ENCODE data around the gene GOLGA6A. TPM values are rescaled to one million over a fixed set of nuclear protein-coding genes. Genes with fewer than 3 reads are reported as not detected.
"Not testable (repeated sequence)": the region's sequence is repeated elsewhere in the genome, so short reads cannot be mapped to it uniquely, and the experiment has no call there.

Gene GOLGA6A, protein sequence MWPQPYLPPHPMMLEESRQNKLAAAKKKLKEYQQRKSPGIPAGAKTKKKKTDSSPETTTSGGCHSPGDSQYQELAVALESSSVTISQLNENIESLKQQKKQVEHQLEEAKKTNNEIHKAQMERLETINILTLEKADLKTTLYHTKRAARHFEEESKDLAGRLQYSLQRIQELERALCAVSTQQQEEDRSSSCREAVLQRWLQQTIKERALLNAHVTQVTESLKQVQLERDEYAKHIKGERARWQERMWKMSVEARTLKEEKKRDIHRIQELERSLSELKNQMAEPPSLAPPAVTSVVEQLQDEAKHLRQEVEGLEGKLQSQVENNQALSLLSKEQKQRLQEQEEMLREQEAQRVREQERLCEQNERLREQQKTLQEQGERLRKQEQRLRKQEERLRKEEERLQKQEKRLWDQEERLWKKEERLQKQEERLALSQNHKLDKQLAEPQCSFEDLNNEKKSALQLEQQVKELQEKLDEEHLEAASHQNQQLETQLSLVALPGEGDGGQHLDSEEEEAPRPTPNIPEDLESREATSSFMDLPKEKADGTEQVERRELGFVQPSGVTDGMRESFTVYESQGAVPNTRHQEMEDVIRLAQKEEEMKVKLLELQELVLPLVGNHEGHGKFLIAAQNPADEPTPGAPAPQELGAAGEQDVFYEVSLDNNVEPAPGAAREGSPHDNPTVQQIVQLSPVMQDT
- not detected for total RNA-seq
- long read RNA-seq, result 0 reads

DNA sequence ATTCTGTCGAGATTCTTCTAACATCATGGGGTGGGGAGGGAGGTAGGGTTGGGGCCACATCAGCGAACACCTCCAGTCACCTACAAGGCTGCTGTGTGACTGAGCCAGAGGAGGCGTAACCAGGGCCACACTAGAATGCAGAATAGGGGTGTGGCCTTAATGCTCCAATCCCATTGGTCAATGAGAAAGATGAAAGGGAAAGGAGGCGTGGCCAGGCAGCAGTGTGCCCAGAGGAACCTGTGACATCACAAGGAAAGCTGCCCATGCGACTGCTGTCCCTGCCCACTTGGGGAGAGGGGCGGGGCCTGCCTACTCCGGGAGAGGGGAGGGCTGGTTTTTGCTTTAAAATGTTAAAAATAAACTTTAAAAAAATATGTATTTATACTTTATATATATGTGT, at the start of gene GOLGA6A:
TSS of gene GOLGA6A (minus strand) at position 101 of the 400 bp plus-strand sequence. CDS start at position 60, 41 bp downstream.
- intact Hi-C loops (cut with DNase I); ATAC-seq; DNase-seq (ENCODE audit: missing footprints): not testable (repeated sequence)

DNA sequence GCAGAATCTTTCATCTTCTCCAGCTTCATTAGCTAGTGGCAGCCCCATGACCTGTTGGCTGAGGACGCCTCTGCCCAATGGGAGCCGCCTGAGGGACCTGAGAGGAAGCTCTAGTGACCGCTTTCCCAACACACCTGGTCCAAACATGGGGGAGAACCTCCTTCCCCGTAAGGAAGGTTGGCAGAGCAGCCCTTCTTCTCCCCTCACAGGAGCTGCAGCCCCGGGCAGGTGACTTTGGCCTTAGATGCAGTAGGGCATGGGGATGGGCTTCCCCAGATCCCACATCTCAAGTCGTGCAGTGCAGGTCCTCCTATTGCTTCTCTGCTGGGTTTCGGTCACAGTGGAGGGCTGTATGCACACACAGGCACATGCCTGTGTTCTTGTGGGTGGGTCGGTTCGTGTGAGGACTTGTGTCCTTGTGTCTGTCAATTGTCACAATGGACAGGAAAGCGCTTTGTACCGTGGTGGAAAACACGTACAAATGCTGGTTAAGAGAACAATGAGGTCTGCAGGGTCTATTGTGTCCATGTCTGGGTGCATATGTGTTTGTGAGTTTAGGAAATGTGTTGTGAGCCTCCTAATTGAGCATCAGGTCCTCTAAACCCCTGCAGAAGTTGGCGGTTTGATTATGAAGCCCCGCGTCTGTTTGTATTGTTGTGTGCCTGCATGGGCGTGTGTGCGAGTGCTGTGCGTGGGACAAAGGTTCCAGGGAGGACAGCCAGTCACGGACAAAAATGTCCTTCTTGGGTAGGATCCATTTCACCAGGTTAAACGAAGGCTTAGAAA, 49.5 kb upstream of the GOLGA6A start:
- intact Hi-C loops (cut with DNase I), result loop anchor here (10.0 kb wide), 1 partner anchor 157 kb away; no protein-coding TSS in a partner anchor
- DNase-seq (ENCODE audit: missing footprints) (no peak), ATAC-seq (no peak)

DNA sequence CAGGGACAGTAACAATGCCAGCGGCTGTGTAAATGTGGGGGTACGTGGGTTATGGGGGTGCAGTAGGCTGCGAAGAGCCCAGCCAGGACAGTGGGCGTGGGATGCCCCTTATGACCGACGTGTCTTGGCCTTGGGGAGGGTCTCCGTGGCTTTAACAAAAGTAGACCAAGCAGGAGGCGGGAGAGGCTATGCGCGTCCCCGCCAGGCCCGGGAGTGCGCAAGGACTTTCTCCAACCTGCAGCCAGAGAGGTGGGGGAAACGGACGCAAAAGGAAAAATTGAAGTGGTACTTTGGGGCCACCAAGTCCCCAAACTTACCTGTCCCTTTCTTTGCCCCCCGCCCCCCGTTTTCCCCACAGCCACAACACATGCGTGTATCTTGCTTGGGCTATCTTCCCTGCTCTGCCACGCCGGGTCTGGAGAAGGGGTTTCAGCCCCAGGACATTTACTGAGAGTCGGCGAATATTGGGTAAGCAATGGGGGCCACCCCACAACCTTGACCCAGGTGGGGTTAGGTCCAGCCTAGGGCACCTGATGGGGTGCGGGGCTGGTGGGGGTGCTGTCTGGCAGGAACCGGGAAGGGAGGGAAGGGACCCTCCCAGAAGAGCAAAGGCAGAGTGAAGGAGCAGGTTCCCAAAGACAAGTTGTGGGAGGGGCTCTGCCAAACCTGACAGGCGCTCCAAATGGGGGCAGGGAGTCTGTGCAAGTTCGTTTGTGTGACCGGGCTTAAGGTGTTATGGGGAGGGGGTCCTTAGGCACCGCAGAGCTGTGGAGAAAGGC, 48.7 kb upstream of the GOLGA6A start:
- ATAC-seq (no peak), DNase-seq (ENCODE audit: missing footprints) (no peak)
- intact Hi-C loops (cut with DNase I), result loop anchor here (10.0 kb wide), 1 partner anchor 156 kb away; no protein-coding TSS in a partner anchor

DNA sequence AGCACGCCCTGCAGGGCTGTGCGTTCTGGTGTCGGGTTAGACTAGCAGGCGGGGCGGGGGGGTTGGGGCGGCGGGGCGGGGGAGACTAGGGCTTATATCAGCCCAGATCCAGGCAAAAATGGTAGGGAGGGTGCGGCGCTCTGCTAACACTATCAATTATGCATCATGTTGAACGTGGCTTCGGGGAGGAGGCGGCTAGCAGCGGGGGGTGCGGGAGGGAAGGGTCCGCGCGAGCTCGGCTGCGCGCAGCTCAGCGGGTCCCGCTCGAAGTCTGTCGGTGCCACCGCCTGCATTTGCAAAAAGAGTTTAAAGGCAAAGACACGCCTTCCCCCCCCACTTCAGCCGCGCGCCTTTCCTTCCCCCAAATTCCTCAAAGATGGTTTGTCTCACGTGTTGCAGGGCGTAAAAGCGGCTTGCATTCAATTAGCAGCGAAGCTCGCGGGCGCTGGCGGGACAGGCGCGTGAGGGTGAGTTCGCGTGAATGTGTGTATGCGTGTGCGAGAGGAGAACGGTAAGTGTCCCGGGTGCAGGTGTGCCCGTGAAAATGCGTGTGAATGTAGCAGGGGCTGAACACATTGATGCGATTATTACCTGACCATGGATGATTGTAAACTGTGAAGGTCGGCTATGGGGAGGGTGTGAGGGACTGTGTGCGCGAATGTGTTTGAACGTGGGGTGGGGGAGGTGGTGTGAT, 48.0 kb upstream of the GOLGA6A start, which contains the start of gene ISLR2:
TSS of gene ISLR2 (plus strand) at position 432 of the 694 bp plus-strand sequence. CDS start 2,169 bp downstream, outside the sequence.
- no peak for ATAC-seq
- DNase-seq (ENCODE audit: missing footprints), result no peak
- intact Hi-C loops (cut with DNase I), result loop anchor here (10.0 kb wide), 1 partner anchor 156 kb away; no protein-coding TSS in a partner anchor

DNA sequence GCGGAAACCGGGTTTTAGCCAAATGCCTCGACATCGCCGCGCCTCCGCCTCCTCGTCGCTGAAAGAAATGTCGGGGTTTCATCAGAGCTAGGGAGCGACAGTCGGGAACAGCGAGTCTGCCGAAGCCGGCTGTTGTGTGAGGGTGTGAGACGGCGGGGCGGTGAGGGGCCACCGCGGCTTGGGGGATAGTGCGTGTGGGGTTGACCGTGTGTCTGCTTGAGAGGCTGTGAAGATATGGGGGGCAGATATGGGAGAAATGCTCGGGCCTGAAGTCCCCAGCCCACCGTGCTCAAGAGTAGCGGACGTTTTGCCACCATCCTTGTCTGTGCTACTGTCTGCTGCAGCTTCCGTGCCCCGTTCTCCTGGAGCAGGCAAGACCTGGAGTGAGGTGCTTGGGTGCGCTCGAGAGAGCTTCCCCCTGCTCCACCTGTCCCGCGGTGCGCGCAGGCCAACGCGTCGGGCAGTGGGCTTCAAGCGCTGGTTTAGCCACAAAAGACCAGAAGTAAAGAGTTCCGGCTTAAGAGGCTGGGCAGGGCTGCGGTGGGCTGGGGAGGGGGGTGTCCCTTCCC, 47.3 kb upstream of the GOLGA6A start:
- DNase-seq (ENCODE audit: missing footprints) (no peak), ATAC-seq (no peak)
- intact Hi-C loops (cut with DNase I), result loop anchor here (10.0 kb wide), 1 partner anchor 155 kb away; no protein-coding TSS in a partner anchor

DNA sequence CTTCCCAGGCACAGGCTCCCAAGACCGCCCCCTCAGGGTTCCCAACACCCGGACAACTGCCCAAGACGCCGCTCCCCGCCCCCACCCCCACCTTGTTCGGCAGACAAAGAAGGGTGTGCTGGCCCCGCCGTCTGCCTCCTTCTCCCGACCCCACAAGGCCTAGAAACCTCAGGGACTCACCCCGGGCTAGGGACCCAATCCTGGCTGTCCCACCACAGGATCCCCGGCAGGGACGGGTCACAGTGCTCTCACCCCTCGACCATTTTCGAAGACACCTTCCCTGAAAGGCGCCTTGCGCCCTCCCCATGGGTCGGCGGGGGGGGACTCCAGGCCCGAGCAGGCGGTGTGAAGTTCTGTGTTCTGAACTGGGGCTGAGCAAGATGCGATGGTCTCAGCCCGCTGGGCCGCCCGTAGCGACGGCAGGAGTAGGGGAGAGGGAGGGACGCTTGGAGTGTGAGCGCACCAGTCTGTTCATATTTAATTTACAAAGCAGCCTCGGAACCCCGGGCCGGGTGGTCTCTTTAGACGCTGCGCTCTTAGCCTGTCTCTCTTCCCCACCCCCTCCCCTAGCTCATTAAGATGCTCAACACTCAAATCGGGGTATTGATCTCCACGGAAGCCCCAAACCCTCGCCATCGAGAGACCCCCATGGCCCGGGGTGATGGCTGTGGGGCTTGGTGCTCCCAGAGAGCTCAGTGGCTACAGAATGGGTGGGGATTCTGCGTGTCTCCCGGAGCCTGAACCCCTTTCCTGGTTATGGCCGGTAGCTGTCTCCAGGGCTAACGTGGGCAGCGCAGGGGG, 46.6 kb upstream of the GOLGA6A start:
- intact Hi-C loops (cut with DNase I), result no loop called here
- no peak for ATAC-seq
- no peak for DNase-seq (ENCODE audit: missing footprints)

DNA sequence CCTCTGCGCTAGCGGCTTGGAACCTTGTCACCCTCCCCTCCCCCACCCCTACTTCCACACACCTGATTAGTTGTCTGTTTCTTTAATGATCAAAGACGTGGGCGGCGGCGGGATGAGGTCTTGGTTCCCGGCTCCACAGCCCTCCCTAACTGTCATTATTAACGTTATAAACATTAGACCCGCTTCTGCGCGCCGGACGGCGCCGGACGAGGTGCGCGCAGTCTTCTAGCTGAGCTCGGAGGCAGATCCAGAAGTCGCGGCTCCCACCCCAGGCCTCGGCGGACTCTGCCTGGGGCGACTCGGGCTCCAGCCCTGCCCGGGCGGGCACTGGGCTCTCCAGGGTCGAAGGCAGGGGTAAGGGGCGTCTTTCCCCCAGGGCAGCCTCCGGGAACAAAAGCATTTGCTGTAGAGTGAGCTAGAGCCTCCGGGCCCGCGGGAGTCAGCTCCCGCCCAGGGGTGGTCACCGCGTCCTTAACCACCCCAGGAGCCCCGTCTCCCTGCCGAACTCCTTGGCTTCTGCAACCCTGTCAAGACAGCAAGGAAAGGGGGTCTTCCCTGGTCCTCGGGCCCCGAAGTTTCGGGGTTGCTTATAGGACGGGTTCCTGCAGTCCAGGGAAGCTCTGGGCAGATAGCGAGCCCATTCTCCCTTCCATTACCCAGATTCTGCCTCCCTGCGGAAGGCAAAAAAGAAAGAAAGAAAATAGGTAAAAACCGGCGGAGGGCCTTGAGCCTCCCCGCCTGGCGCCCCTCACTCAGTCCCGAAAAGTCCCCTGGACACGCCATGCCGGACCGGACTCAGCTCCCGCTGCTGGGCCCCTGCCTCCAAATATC, 45.8 kb upstream of the GOLGA6A start:
- peak; percentile 27 for ATAC-seq
- intact Hi-C loops (cut with DNase I), result loop anchor here (1.0 kb wide), 2 partner anchors 175 to 194 kb away; no protein-coding TSS in a partner anchor
- no peak for DNase-seq (ENCODE audit: missing footprints)

DNA sequence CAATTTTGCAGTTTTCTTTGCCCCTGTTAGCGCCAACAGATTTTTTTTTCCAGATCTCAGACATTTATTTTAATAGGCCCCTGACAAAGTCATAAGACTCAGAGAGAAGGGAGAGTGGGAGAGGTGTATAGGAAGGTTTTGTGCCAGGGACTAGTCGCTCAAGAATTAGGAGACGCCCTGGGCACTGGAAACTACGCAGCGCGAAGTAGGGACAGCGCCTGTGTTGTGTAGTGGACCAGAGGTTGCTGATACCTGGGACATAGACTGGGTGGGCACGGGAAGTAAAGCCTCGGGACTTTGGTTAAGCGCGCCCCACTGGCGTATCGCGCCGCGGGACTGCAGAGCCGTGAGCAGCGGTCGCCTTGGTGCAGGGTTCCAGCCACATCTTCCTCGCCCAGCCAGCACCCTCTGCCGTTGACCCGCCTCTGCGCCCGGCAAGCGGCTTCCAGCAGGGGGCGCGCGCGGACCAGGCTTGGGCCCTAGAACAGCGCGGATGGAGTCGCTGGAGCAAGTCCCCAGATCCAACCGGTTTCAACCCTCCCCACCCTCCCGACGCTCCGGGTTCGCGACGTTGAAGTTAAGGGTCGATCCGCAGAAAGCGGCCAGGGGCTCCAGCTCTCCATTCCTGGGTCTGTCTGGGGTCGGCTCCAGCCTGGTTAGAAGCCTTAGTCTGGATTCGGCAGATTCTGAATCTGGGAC, 45.1 kb upstream of the GOLGA6A start:
- DNase-seq (ENCODE audit: missing footprints), result peak; percentile 93
- ATAC-seq, result peak; percentile 97
- intact Hi-C loops (cut with DNase I), result loop anchor here (1.0 kb wide), 2 partner anchors 176 to 195 kb away; no protein-coding TSS in a partner anchor

DNA sequence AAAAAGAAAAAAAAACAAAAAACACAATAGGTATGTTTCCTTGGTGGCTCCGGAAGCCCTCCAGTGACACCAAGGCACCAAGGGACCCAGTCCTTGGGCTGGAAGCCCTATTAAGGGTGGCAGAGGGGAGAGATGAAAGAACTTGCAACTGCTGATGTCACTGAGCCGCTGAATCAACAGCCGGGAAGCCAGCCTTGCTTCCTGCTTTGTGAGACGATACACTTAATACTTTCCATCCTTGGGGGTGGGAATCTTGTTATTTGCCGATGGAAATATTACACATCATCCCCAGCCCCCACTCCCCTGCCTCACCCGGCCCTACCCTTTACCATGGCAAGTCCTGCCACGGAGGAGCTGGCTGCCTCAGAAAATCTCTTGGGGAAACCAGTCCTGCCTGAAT, 42.4 kb upstream of the GOLGA6A start:
- DNase-seq (ENCODE audit: missing footprints) (no peak), ATAC-seq (no peak)
- intact Hi-C loops (cut with DNase I), result no loop called here

DNA sequence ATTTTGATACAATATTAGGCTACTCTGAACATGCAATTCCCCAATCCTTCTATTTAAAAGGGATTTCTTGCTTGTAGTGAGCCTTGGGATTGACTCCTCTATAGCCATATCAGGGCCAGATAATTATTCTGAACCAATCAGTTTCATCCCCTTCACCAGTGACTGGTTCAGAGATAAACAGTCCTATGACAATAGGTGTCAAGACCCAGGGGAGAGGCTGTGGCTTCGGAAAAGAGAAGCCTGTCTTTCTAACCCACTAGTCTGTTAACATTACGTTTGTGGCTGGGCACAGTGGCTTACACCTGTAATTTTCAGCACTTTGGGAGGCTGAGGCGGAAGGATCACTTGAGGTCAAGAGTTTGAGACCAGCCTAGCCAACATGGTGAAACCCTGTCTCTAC, 41.8 kb upstream of the GOLGA6A start:
- intact Hi-C loops (cut with DNase I), result no loop called here
- DNase-seq (ENCODE audit: missing footprints), result no peak
- ATAC-seq, result no peak

DNA sequence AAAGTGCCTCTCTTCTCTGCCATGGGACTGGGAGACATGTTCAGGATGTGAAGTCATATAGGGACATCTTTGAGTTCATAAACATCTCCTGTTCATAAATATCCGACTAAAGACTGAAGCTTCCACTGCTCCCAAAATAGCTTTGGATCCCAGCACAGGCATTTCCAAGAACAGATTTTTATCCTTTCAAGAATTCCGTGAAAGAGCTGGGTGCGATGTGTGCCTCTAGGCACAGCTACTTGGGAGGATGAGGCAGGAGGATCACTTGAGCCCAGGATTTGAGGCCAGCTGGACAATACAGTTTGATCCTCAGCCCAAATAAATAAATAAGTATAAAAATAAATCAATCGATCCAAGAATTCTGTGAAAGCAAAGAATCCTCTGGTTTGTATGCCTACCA, 41.3 kb upstream of the GOLGA6A start:
- ATAC-seq, result no peak
- intact Hi-C loops (cut with DNase I), result no loop called here

DNA sequence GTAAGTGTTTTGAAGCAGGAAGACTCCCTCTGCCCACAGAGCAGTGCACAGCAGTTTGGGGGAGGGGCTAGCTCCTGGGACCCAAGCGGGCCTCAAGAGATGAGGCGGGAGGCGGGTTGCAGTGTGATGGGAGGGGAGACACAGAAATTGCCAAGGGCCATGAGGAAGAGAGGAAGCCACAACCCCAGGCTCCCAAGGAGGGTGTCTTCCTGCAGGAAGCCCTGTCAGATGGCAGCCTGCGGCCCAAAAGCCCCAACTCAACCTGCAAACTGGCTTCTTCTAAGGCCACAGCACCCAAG, 40.7 kb upstream of the GOLGA6A start:
- intact Hi-C loops (cut with DNase I), result no loop called here
- ATAC-seq (no peak), DNase-seq (ENCODE audit: missing footprints) (no peak)

More for the DNA sequence above, 41.3 kb upstream of the GOLGA6A start:
- DNase-seq (ENCODE audit: missing footprints), result no peak

DNA sequence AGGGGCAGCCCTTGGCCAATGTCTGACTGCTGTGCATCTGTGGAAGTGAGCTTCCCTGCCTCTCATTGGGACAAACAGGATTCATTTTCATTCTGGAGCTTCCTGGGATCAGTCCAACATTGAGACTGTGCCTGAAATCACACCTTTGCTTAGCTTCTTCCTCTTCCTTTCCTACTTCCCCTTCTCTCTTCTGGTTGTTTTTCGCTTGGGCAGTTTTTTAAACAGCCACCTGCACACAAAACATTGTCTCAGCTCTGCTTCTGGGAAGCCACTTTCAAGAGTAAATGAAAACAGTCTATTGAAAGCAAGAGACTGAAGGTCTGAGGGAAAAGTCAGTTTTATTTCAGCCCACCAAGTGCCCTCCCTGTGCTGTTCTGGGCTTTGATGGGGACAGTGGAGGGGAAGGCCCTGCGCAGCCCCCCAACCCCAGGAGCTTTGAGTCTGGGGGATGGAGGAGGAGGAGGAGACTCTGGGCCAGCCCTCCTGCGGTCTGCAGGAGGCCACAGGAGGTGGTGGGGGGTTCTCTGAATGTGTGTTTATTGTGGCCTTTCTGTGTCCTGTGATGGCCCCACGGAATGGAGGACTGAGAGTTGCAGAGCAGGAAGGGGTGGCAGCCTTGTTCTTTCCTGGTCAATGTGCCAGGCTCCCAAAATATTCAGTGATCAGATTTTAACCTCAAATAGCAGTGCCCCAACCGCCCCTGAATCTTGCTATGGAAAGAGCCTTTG, 40.2 kb upstream of the GOLGA6A start:
- intact Hi-C loops (cut with DNase I), result no loop called here
- DNase-seq (ENCODE audit: missing footprints) (no peak), ATAC-seq (no peak)

DNA sequence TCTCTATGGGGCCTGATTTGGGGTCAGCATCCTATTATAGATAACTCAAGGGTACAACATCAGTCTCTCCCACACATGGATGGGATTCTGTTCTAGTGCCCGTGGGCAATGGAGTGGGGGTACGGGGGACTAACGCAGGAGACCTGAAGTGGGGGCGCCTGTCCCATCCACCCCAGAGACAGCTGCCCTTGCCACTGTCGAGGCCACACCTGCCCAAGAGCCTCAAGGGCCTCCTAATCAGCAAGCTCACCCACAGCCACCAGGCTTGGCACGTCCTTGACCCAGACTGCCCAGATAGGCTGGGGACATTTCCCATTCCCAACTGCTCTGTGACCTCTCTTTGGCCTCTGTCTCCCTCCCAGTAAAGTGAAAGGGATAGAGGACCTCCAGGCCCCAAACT, 39.5 kb upstream of the GOLGA6A start:
- DNase-seq (ENCODE audit: missing footprints), result no peak
- intact Hi-C loops (cut with DNase I), result no loop called here
- no peak for ATAC-seq

DNA sequence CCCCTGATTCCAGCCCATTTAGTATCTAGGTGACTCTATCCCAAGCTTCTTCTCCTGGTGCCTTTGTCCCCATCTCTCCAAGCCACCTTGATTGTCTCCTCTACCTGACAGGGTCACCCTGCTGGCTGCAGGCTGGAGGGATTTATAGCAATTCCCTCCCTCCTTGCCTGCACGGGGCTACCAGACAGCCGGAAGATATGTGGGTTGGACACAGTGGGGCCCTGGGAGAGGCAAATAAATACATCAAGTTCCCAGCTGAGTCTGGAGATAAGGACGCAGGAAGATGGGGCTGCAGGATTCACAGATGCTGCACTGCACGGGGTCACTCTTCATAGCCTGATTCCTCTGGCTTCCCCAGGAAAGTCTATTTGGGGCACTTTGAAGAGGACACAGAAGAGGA, 38.7 kb upstream of the GOLGA6A start:
- no peak for DNase-seq (ENCODE audit: missing footprints)
- intact Hi-C loops (cut with DNase I), result no loop called here
- no peak for ATAC-seq

Measured in Right ventricle myocardium inferior (tissue), 1 donor.